HFFc6 (cell line): ENCODE measurements around the gene CCDC183. TPM values are rescaled to one million over a fixed set of nuclear protein-coding genes. Genes with fewer than 3 reads are reported as not detected.
A peak's percentile ranks its signal among the peaks of the same experiment; 100 is the strongest.

ENCODE experiments used
- DNase-seq: peaks from one replicate; pipeline ENCODE4 v3.0.0-alpha.2; 2018
- H3K27ac Mint-ChIP-seq: 2 replicates; pipeline ENCODE4 v1.8.0; 2020; ENCODE audit warnings: mild to moderate bottlenecking, mixed read lengths
- H3K27me3 Mint-ChIP-seq: 2 replicates; pipeline ENCODE4 v1.8.0; 2021; ENCODE audit warnings: mild to moderate bottlenecking, moderate library complexity, mixed read lengths; ENCODE audit not compliant: insufficient read depth
- H3K36me3 Mint-ChIP-seq: 2 replicates; pipeline ENCODE4 v1.8.0; 2021; ENCODE audit warnings: low read depth, mixed read lengths
- H3K4me1 Mint-ChIP-seq: 2 replicates; pipeline ENCODE4 v1.8.0; 2020; ENCODE audit warnings: low read depth, mixed read lengths
- H3K4me3 Mint-ChIP-seq: 2 replicates; pipeline ENCODE4 v1.8.0; 2020; ENCODE audit warnings: mild to moderate bottlenecking, moderate library complexity, mixed read lengths
- H3K9me3 Mint-ChIP-seq: 2 replicates; pipeline ENCODE4 v1.8.0; 2020; ENCODE audit warnings: mild to moderate bottlenecking, mixed read lengths
- microRNA-seq: library from miRNA; unstranded; fragments of <30 nt; microRNA quantifications from one replicate; pipeline ENCODE4, GENCODE V29; 2019
- total RNA-seq, 6 experiments: library from RNA; stranded (reverse); fragmentation: NEBNext Ultra II Directional; extraction: Animal tissue kit (Norgen Biotek cat#: 25700); gene quantifications; 2 replicates in 1 of 6; 3 replicates in 5 of 6; pipeline ENCODE4 v1.2.3, GENCODE V29; 2021
- TF ChIP-seq, protein P1 (sequence below): fragments of 200-600 bp; sonication (generic); IDR thresholded peaks from 2 replicates; pipeline ENCODE4 v1.5.0; 2021; ENCODE audit warnings: antibody characterized with exemption, mild to moderate bottlenecking

Gene CCDC183
- total RNA-seq, 6 experiments from 2014 or later, result 0.25 to 0.87 (median 0.34) TPM

DNA sequence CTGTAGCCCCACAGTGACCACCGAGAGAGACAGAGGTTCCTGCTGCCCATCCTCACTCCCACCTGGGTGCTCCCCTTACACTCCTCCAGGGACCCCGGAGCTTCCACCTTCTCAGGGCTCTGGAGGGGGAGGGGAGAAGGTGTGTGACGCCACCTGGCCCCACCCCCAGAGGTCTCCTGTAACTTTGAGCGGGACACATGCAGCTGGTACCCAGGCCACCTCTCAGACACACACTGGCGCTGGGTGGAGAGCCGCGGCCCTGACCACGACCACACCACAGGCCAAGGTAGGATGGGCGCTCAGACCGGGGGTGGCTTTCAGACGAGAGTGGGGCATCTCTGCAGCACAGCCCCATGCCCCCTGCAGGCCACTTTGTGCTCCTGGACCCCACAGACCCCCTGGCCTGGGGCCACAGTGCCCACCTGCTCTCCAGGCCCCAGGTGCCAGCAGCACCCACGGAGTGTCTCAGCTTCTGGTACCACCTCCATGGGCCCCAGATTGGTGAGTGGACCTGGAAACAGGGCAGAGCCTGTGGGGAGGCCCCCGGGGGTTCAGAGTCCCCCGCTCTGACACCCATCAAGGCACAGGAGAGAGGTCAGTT lies 60.5 kb downstream of the CCDC183 start:
- Mint-ChIP-seq H3K36me3 (no peaks in the 10 kb centered on the region), H3K9me3 (no peaks in the 10 kb centered on the region), H3K27ac (no peak overlapping the region), H3K4me1 (no peaks in the 10 kb centered on the region), H3K27me3 (peaks cover 1% of the 10 kb centered on the region; the same call in 1 of the 2 replicates), H3K4me3 (no peak overlapping the region)
- no peak for DNase-seq
- TF ChIP-seq, protein P1, sequence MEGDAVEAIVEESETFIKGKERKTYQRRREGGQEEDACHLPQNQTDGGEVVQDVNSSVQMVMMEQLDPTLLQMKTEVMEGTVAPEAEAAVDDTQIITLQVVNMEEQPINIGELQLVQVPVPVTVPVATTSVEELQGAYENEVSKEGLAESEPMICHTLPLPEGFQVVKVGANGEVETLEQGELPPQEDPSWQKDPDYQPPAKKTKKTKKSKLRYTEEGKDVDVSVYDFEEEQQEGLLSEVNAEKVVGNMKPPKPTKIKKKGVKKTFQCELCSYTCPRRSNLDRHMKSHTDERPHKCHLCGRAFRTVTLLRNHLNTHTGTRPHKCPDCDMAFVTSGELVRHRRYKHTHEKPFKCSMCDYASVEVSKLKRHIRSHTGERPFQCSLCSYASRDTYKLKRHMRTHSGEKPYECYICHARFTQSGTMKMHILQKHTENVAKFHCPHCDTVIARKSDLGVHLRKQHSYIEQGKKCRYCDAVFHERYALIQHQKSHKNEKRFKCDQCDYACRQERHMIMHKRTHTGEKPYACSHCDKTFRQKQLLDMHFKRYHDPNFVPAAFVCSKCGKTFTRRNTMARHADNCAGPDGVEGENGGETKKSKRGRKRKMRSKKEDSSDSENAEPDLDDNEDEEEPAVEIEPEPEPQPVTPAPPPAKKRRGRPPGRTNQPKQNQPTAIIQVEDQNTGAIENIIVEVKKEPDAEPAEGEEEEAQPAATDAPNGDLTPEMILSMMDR, result peak; percentile 38; the same call in 1 of the 2 replicates

- Mint-ChIP-seq H3K9me3 (no peaks in the 10 kb centered on the region), H3K4me1 (no peaks in the 10 kb centered on the region), H3K27ac (no peak overlapping the region), H3K4me3 (no peak overlapping the region), H3K36me3 (no peaks in the 10 kb centered on the region), H3K27me3 (peaks cover 1% of the 10 kb centered on the region; the same call in 1 of the 2 replicates)
- TF ChIP-seq, protein P1, result no peak
- DNase-seq, result no peak
These were observed 61.0 kb downstream of the CCDC183 start for GRCh38 chr9:136857166-136857565.

Small RNA genes within 50 kb of the gene (microRNA-seq; reads per million reads assigned to microRNA genes)
- gene MIR4292 (not detected), gene MIR6722 (not detected)

Other genes with a start within 250 kb of the CCDC183 start
- gene EGFL7, start 133.4 kb upstream of the CCDC183 start, total RNA-seq, result 1 to 10 TPM; 3.5 to 6.3 (median 5.6) TPM
- gene AGPAT2, start 108.9 kb upstream of the CCDC183 start, total RNA-seq, result 10 to 100 TPM; 48.7 to 58.4 (median 54.8) TPM
- gene DIPK1B, start 83.8 kb upstream of the CCDC183 start, total RNA-seq, result not detected
- gene LCN10, start 53.4 kb upstream of the CCDC183 start, total RNA-seq, result not detected
- not detected for gene LCN6, start 47.8 kb upstream of the CCDC183 start, total RNA-seq
- not detected for gene LCN8, start 38.1 kb upstream of the CCDC183 start, total RNA-seq
- not detected for gene LCN15, start 31.8 kb upstream of the CCDC183 start, total RNA-seq
- gene TMEM141, start 5.0 kb upstream of the CCDC183 start, total RNA-seq, result 10 to 100 TPM; 46.1 to 62.2 (median 52.6) TPM
- gene RABL6, start 11.6 kb downstream of the CCDC183 start, total RNA-seq, result 10 to 100 TPM; 77.8 to 87.7 (median 84.0) TPM
- 1 to 10 TPM; 4.5 to 8.0 (median 5.3) TPM for gene AJM1, start 46.1 kb downstream of the CCDC183 start, total RNA-seq
- gene PHPT1, start 53.1 kb downstream of the CCDC183 start, total RNA-seq, result 100 to 1,000 TPM; 156 to 181 (median 169) TPM
- gene MAMDC4, start 56.0 kb downstream of the CCDC183 start, total RNA-seq, result 1 to 10 TPM; 2.3 to 3.4 (median 3.0) TPM
- 100 to 1,000 TPM; 369 to 460 (median 443) TPM for gene EDF1, start 70.0 kb downstream of the CCDC183 start, total RNA-seq
- 10 to 100 TPM; 11.1 to 15.9 (median 13.6) TPM for gene TRAF2, start 90.2 kb downstream of the CCDC183 start, total RNA-seq
- gene FBXW5, start 148.4 kb downstream of the CCDC183 start, total RNA-seq, result 100 to 1,000 TPM in 1 of 6 experiments, 10 to 100 TPM in 5; 89.1 to 102 (median 94.4) TPM
- gene C8G, start 148.9 kb downstream of the CCDC183 start, total RNA-seq, result 1 to 10 TPM in 3 of 6 experiments, under 1 TPM in 3; 0.51 to 1.8 (median 0.97) TPM
- under 1 TPM in 2 of 6 experiments, not detected in 4; 0.14 to 0.31 TPM for gene LCN12, start 155.9 kb downstream of the CCDC183 start, total RNA-seq
- not detected for gene PTGDS, start 181.2 kb downstream of the CCDC183 start, total RNA-seq
- gene LCNL1, start 186.7 kb downstream of the CCDC183 start, total RNA-seq, result not detected
- 10 to 100 TPM; 26.0 to 42.6 (median 29.0) TPM for gene PAXX, start 196.1 kb downstream of the CCDC183 start, total RNA-seq
- gene CLIC3, start 200.2 kb downstream of the CCDC183 start, total RNA-seq, result 10 to 100 TPM in 2 of 6 experiments, 1 to 10 TPM in 4; 2.7 to 14.6 (median 4.0) TPM
- 10 to 100 TPM; 18.3 to 36.3 (median 23.6) TPM for gene ABCA2, start 231.9 kb downstream of the CCDC183 start, total RNA-seq
- gene FUT7, start 235.8 kb downstream of the CCDC183 start, total RNA-seq, result not detected
- 100 to 1,000 TPM; 112 to 197 (median 119) TPM for gene NPDC1, start 249.8 kb downstream of the CCDC183 start, total RNA-seq